GM12801 (cell line): ENCODE measurements around the gene AGMO.

Experiments used
- TF ChIP-seq, protein P1 (sequence below): IDR thresholded peaks from one replicate; pipeline ENCODE4 v1.5.1; 2011; ENCODE audit warnings: control low read depth; ENCODE audit not compliant: insufficient read length; ENCODE audit errors: extremely low read depth

AGMO gene

DNA sequence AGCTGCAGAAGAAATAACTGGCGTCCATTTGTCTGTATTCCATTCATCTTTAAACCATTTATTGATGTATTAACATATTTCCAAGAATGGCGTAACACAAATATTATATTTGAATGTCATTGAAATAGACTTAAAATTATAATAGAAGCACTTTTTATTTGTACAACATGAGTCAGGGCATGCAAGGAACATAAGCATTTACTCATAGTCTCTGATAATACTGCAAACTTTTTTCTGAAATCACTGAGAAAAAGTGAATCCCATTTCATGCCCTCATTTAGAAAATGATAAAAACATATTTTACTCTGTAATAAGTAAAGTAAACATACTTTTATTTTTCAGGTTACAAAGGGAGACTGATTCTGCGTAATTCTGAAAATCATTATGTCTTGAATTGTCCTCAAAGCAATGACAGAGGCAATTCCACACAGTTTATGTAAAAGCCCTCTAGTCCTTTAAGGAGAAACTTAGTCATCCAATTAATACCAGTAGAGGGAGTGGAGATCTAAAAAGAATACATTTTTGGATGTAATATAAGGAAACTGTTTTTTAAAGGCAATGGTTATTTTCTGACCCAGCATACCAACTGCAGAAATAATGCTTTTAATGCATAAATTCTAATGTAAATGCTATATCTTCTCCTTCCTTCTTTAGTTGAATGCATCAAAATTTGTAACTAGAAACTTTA, 58.1 kb downstream of the AGMO start:
- TF ChIP-seq, protein P1, sequence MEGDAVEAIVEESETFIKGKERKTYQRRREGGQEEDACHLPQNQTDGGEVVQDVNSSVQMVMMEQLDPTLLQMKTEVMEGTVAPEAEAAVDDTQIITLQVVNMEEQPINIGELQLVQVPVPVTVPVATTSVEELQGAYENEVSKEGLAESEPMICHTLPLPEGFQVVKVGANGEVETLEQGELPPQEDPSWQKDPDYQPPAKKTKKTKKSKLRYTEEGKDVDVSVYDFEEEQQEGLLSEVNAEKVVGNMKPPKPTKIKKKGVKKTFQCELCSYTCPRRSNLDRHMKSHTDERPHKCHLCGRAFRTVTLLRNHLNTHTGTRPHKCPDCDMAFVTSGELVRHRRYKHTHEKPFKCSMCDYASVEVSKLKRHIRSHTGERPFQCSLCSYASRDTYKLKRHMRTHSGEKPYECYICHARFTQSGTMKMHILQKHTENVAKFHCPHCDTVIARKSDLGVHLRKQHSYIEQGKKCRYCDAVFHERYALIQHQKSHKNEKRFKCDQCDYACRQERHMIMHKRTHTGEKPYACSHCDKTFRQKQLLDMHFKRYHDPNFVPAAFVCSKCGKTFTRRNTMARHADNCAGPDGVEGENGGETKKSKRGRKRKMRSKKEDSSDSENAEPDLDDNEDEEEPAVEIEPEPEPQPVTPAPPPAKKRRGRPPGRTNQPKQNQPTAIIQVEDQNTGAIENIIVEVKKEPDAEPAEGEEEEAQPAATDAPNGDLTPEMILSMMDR = no peak

- TF ChIP-seq, protein P1 = no peak
These were observed 63.4 kb downstream of the AGMO start for GRCh38 chr7:15498465-15498864.

- TF ChIP-seq, protein P1 = no peak
These were observed 66.6 kb downstream of the AGMO start for GRCh38 chr7:15495170-15495569.

GRCh38 chr7:15494711-15495110, 67.1 kb downstream of the AGMO start:
- TF ChIP-seq, protein P1 = no peak

DNA sequence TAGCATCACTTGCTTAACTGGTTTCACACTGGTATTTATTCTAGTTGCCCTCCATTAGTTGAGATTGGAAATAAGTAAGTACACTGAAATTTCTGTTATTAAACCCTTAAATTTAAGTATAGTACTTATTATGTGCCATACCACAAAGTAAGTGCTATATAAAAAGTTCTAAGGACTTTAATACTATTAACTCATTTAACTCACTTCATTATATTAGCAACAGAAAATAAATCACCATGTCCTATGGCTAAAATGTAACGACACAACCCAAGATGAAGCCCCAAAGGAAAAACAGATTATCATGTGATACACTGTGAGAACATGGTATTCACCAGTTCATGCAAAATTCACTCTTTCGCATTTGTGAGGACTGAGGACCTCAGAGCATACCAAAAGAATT, 70.5 kb downstream of the AGMO start:
- TF ChIP-seq, protein P1 = no peak

DNA sequence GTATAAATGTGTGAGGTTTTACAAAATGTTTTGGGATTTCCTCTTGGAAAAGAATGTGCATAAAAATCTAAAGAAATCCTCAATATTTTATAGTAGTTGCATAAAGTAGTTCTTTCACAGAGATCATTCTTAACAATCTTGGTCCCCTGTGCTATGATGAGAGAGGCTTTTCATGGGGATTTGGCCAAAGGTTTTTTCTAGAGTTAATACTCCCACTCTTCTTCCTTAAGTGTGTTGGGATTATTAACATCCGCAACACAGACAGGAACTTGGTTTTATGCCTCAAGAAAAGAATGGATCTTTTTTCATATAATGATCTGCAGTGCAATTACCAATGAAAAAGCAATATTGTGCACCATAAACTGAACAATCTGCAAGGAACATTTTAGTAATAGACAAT, 71.5 kb downstream of the AGMO start:
- TF ChIP-seq, protein P1 = no peak

DNA sequence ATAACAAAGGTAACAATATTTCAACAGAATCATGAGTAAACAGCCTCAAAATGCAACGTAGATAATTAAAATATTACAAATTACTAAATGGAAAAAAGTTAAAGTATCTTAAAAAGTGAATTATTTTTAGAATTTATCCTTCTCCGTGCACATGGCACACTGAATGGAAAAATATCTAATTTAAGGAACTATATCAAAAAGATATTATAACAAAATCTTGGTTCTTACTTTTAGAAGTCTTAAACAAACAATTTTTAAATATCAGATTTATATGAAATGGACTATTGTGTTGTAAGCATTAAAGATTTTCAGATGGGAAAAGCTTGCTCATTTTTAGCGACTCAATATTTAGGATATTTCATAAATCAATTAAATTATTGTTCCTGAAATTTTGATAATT, 72.0 kb downstream of the AGMO start:
- TF ChIP-seq, protein P1 = no peak
